ENCODE results near the gene KCNQ1. TPM values are rescaled to one million over a fixed set of nuclear protein-coding genes. Genes with fewer than 3 reads are reported as not detected.

KCNQ1 gene
- total and polyA plus RNA-seq, 2 of the 13 experiments (the other 11 are each of a cell fraction or from before 2014, with no cell fraction given), result 0.02 to 0.08 TPM

DNA sequence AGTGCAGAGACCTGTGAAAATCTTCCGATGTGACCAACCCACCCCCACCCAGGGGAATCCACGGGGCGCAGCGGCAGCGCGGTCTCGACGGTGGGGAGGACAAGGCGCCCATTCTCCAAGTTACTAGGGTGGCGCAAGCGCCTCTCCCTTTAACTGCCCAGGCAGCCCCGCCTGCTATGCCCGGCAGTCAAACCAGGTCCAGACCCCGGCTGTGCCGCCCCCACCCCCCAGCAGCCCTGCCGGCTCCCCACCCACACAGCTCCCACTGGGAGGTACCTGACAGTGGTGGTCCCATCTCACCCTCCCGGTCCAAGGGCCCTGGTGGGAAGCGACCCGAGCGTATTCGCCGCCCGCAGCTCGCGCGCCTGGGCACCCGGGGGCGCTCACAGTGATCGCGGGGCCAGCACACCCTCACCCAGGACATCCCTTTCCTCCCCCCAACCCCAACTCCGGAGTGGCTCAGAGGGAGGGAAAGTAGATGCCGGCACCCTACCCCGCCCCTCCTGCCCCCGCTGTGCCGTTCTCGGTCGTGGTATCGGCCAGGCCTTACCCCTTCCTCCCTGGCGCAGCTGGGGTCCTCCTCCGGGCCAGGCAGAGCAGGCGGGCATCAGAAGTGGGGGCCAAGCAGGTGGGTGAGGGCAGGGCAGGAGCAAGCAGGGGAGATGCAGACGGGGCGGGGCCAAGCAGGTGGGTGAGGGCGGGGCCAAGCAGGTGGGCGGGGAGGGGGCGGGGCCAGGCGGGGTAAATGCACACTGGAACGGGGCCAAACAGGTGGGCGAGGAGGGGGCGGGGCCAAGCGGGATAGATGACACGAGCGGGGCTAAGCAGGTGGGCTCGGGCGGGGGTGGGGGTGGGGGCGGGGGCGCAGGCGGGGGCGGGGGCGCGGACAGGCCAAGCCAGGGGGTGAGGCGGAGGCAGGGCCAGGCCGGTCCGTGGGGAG is 657 bp upstream of the KCNQ1 start, which contains the start of gene TRPM5 (continued):
- TF ChIP-seq HNF4G (IDR thresholded peaks at IDR 0.05; ENCODE audit: borderline replicate concordance, low read depth, low read length) (no peak), HNF4G (CRISPR knock-in tag; IDR thresholded peaks at IDR 0.05; ENCODE audit: borderline replicate concordance, low read depth) (no peak), KLF15 (CRISPR knock-in tag; IDR thresholded peaks at IDR 0.05; ENCODE audit: borderline replicate concordance) (no peak), ZNF773 (CRISPR knock-in tag; IDR thresholded peaks at IDR 0.05; ENCODE audit: borderline replicate concordance) (no peak), ZNF672 (CRISPR knock-in tag; IDR thresholded peaks at IDR 0.05) (no peak), MTA1 (CRISPR knock-in tag; IDR thresholded peaks at IDR 0.05; ENCODE audit: borderline replicate concordance) (no peak)
- TF ChIP-seq, protein P1, sequence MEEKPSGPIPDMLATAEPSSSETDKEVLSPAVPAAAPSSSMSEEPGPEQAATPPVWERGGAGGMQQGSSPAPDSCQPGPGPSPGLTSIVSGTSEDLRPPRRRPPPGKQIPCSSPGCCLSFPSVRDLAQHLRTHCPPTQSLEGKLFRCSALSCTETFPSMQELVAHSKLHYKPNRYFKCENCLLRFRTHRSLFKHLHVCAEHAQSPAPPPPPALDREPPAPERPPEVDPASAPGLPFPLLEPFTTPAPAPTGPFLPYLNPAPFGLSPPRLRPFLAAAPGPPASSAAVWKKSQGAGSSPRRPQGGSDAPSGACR (CRISPR knock-in tag; IDR thresholded peaks at IDR 0.05), result no peak
- TF ChIP-seq, protein P2, sequence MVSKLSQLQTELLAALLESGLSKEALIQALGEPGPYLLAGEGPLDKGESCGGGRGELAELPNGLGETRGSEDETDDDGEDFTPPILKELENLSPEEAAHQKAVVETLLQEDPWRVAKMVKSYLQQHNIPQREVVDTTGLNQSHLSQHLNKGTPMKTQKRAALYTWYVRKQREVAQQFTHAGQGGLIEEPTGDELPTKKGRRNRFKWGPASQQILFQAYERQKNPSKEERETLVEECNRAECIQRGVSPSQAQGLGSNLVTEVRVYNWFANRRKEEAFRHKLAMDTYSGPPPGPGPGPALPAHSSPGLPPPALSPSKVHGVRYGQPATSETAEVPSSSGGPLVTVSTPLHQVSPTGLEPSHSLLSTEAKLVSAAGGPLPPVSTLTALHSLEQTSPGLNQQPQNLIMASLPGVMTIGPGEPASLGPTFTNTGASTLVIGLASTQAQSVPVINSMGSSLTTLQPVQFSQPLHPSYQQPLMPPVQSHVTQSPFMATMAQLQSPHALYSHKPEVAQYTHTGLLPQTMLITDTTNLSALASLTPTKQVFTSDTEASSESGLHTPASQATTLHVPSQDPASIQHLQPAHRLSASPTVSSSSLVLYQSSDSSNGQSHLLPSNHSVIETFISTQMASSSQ (IDR thresholded peaks at IDR 0.05; ENCODE audit: low read depth), result no peak
- TF ChIP-seq, protein P2 (CRISPR knock-in tag; IDR thresholded peaks at IDR 0.05; ENCODE audit: borderline replicate concordance), result no peak

Data from HepG2 (cell line).